Tibial nerve (tissue), 3 donors: Measurements from ENCODE around the gene NRXN3.

ENCODE experiments used
- CTCF ChIP-seq, 5 experiments: fragments of 200-600 bp in 3 of 5; fragments of 450-650 bp in 2 of 5; sonication (generic) in 3 of 5; IDR thresholded peaks; one replicate each; pipeline ENCODE4 v1.5.1; 2016 to 2019; ENCODE audit warnings: antibody characterized with exemption in 5 of 5, mild to moderate bottlenecking in 3 of 5, moderate library complexity in 2 of 5
- POLR2A ChIP-seq, 2 donors: fragments of 450-650 bp; IDR thresholded peaks; one replicate each; pipeline ENCODE4 v1.6.1; 2017; ENCODE audit warnings: antibody characterized with exemption in 2 of 2, mild to moderate bottlenecking in 2 of 2, moderate library complexity in 2 of 2

- TF ChIP-seq POLR2A (IDR thresholded peaks at IDR 0.05) (no peak), CTCF (IDR thresholded peaks at IDR 0.05) (no peak)
These were observed 576.0 kb downstream of the NRXN3 start for GRCh38 chr14:78746086-78746595.
